Parathyroid adenoma (tissue), 2 donors: ENCODE results near the gene TRIM8.

ENCODE experiments used
- H2AFZ ChIP-seq: fragments of 300-600 bp; sonication (generic); one replicate; pipeline ENCODE4 v1.7.0; 2017; ENCODE audit warnings: antibody characterized with exemption, mild to moderate bottlenecking
- H3K27ac ChIP-seq: fragments of 300-600 bp; sonication (generic); one replicate; pipeline ENCODE4 v1.7.0; 2017
- H3K27me3 ChIP-seq: fragments of 300-600 bp; sonication (generic); one replicate; pipeline ENCODE4 v1.7.0; 2017; ENCODE audit warnings: low read length; ENCODE audit not compliant: control insufficient read depth, insufficient read depth
- H3K36me3 ChIP-seq: fragments of 300-600 bp; sonication (generic); one replicate; pipeline ENCODE4 v1.7.0; 2017; ENCODE audit warnings: low read length; ENCODE audit not compliant: control insufficient read depth, insufficient read depth
- H3K4me1 ChIP-seq: fragments of 300-600 bp; sonication (generic); one replicate; pipeline ENCODE4 v1.7.0; 2017; ENCODE audit warnings: control low read depth
- H3K4me2 ChIP-seq: fragments of 300-600 bp; sonication (generic); one replicate; pipeline ENCODE4 v1.7.0; 2017; ENCODE audit warnings: low read length
- H3K4me3 ChIP-seq: fragments of 300-600 bp; sonication (generic); one replicate; pipeline ENCODE4 v1.7.0; 2017; ENCODE audit warnings: low read depth, low read length
- H3K79me2 ChIP-seq: fragments of 300-600 bp; sonication (generic); one replicate; pipeline ENCODE4 v1.7.0; 2017; ENCODE audit warnings: control low read depth
- H3K9ac ChIP-seq: fragments of 300-600 bp; sonication (generic); one replicate; pipeline ENCODE4 v1.7.0; 2017; ENCODE audit warnings: mild to moderate bottlenecking
- H3K9me3 ChIP-seq: fragments of 300-600 bp; sonication (generic); one replicate; pipeline ENCODE4 v1.7.0; 2017; ENCODE audit warnings: low read length; ENCODE audit not compliant: control insufficient read depth
- CTCF ChIP-seq: fragments of 300-600 bp; sonication (generic); IDR thresholded peaks from one replicate; pipeline ENCODE4 v1.7.0; 2017; ENCODE audit warnings: antibody characterized with exemption, mild to moderate bottlenecking
- donor health status: primary hyperparathyroidism.

Gene TRIM8

GRCh38 chr10:102654969-102655368 is 10.7 kb downstream of the TRIM8 start:
- Histone ChIP-seq H3K4me3 (no peak overlapping the region), H3K27ac (no peak overlapping the region), H3K79me2 (peaks cover 33% of the 10 kb centered on the region), H3K36me3 (no peaks in the 10 kb centered on the region), H3K4me1 (peaks cover 32% of the 10 kb centered on the region), H3K9ac (no peak overlapping the region), H3K9me3 (no peaks in the 10 kb centered on the region), H3K27me3 (no peaks in the 10 kb centered on the region), H3K4me2 (no peak overlapping the region), H2AFZ (no peak overlapping the region)
- TF ChIP-seq CTCF, result no peak

GRCh38 chr10:102656026-102656425 is 11.7 kb downstream of the TRIM8 start:
- Histone ChIP-seq H3K9ac (no peak overlapping the region), H3K4me3 (no peak overlapping the region), H3K36me3 (no peaks in the 10 kb centered on the region), H3K79me2 (peaks cover 22% of the 10 kb centered on the region), H3K4me1 (peaks cover 30% of the 10 kb centered on the region), H3K9me3 (no peaks in the 10 kb centered on the region), H2AFZ (no peak overlapping the region), H3K4me2 (no peak overlapping the region), H3K27me3 (no peaks in the 10 kb centered on the region), H3K27ac (no peak overlapping the region)
- TF ChIP-seq CTCF, result no peak

- H3K4me2 ChIP-seq, result no peak overlapping the region
- H3K9ac ChIP-seq, result no peak overlapping the region
- peaks cover 16% of the 10 kb centered on the region for H3K79me2 ChIP-seq
- H3K4me3 ChIP-seq, result no peak overlapping the region
- H3K36me3 ChIP-seq, result no peaks in the 10 kb centered on the region
- H2AFZ ChIP-seq, result no peak overlapping the region
- no peaks in the 10 kb centered on the region for H3K27me3 ChIP-seq
- H3K9me3 ChIP-seq, result no peaks in the 10 kb centered on the region
- H3K27ac ChIP-seq, result peak overlapping the region; percentile 52
- peaks cover 26% of the 10 kb centered on the region for H3K4me1 ChIP-seq
- no peak for TF ChIP-seq CTCF
These were observed 12.6 kb downstream of the TRIM8 start for GRCh38 chr10:102656791-102657371.

- Histone ChIP-seq H3K36me3 (no peaks in the 10 kb centered on the region), H3K79me2 (peaks cover 10% of the 10 kb centered on the region), H3K27me3 (no peaks in the 10 kb centered on the region), H3K4me2 (no peak overlapping the region), H3K4me3 (no peak overlapping the region), H3K9me3 (no peaks in the 10 kb centered on the region), H2AFZ (no peak overlapping the region), H3K27ac (peak overlapping the region; percentile 52), H3K4me1 (peaks cover 22% of the 10 kb centered on the region), H3K9ac (no peak overlapping the region)
- TF ChIP-seq CTCF, result no peak
These were observed 13.2 kb downstream of the TRIM8 start for GRCh38 chr10:102657451-102657850.
